ENCODE measurements around the gene FAM227A. TPM values are rescaled to one million over a fixed set of nuclear protein-coding genes. Genes with fewer than 3 reads are reported as not detected.

FAM227A gene
- total and polyA plus RNA-seq, 2 of the 4 experiments (the other 2 are of a cell fraction) = 1.3 to 1.4 TPM

- in situ Hi-C loops (cut with MboI; ENCODE audit: low sequenced_read_pairs) = no loop called here
- Histone ChIP-seq H2AK5ac (ENCODE audit: low read depth, low read length) (no peak overlapping the region), H3K27ac (ENCODE audit: insufficient read depth, low read length) (no peak overlapping the region), H3K14ac (replicated peaks; ENCODE audit: low read depth, low read length) (no peak overlapping the region), H2BK20ac (ENCODE audit: low read depth, low read length) (no peak overlapping the region), H3K18ac (ENCODE audit: low read depth, low read length) (no peak overlapping the region), H3K9me3 (ENCODE audit: control insufficient read depth, insufficient read depth, low read length) (no peaks in the 10 kb centered on the region), H3K4me1 (ENCODE audit: control insufficient read depth, insufficient read depth, low read length) (no peaks in the 10 kb centered on the region), H3K79me1 (ENCODE audit: low read depth in 1 of 2, low read length in 2 of 2) (no peaks in the 10 kb centered on the region), H3K56ac (ENCODE audit: extremely low read depth, insufficient read depth, low read length) (no peak overlapping the region), H2AK9ac (replicated peaks; ENCODE audit: low read depth, low read length, poor library complexity) (no peak overlapping the region), H3K4ac (ENCODE audit: low read depth, low read length) (no peak overlapping the region), H2BK120ac (ENCODE audit: low read depth, low read length) (no peak overlapping the region), H3K36me3 (ENCODE audit: control insufficient read depth, insufficient read depth, low read length) (no peaks in the 10 kb centered on the region), H4K8ac (ENCODE audit: low read depth in 2 of 2, low read length in 2 of 2) (no peak overlapping the region), H2BK15ac (ENCODE audit: low read depth, low read length) (no peak overlapping the region), H3K4me2 (ENCODE audit: low read depth, low read length) (no peak overlapping the region), H3K9me1 (ENCODE audit: insufficient read depth, low read length) (no peaks in the 10 kb centered on the region), H2AFZ (replicated peaks; ENCODE audit: low read length, poor library complexity) (no peak overlapping the region), H3K23ac (ENCODE audit: low read depth, low read length) (no peak overlapping the region), H4K91ac (ENCODE audit: insufficient read depth, low read depth, low read length) (no peak overlapping the region), H4K20me1 (ENCODE audit: insufficient read depth, low read length) (no peaks in the 10 kb centered on the region), H2BK5ac (ENCODE audit: low read depth, low read length, poor library complexity, severe bottlenecking) (no peak overlapping the region), H4K5ac (ENCODE audit: low read depth, low read length) (no peak overlapping the region), H3K4me3 (ENCODE audit: insufficient read depth, low read depth, low read length) (no peak overlapping the region), H3K27me3 (ENCODE audit: control insufficient read depth, insufficient read depth, low read length) (no peaks in the 10 kb centered on the region), H3K9ac (ENCODE audit: low read depth, low read length) (no peak overlapping the region)
- TF ChIP-seq USF2 (IDR thresholded peaks at IDR 0.05; ENCODE audit: low read depth, low read length) = no peak
- intact Hi-C loops (cut with micrococcal nuclease) = no loop called here
- no TSS peak for BruUV-seq (replicated peaks)
- WGBS, 2 experiments (ENCODE audit: extremely low coverage in 2 of 2, insufficient read length in 1 of 2) = 93% methylated on average over 2 of the region's 13 CpGs; no CpG with 5 or more reads in 1 of the 2 experiments
- ChIA-PET POLR2A (ENCODE audit: unreplicated experiment) (interaction anchor here (0.6 kb wide), 1 partner anchor 97 kb away, joined by 11 read pairs; no protein-coding TSS in a partner anchor), CTCF (no interaction called here)
- no peak for DNase-seq
- no peak for ATAC-seq (ENCODE audit: low read depth)
- dilution Hi-C loops (cut with HindIII; ENCODE audit: low sequenced_read_pairs, unreplicated experiment) = no loop called here
Measured at GRCh38 chr22:38641476-38642040, 14.6 kb downstream of the FAM227A start.

Data from IMR-90 (cell line).